ENCODE results near the gene PHACTR3.

DNA sequence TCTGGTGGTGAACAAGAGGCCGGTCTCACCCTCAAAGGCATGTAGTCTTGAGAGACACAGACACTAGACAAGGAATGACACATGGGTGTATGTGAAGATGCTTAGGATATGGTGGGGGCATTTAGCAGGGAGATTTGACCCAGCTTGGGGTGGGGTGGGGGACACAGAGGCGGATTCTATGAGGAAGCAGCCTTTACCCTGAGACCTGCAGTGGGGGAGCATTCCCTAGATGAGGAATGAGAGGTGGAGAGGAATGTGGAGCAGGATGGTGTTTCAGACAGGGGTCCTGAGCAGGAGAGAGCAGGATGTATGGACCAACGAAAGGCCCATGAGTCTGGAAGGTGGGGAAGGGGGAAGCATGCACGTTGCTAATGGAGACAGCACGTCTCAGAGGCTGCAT is 57.8 kb downstream of the PHACTR3 start:
- TF ChIP-seq CTCF (IDR thresholded peaks at IDR 0.05) (no peak), POLR2A (IDR thresholded peaks at IDR 0.05) (no peak)

Measured in right lobe of liver (tissue), 4 donors.